Endodermal cell (in vitro differentiated cells): ENCODE data around the gene TRIM40. TPM values are rescaled to one million over a fixed set of nuclear protein-coding genes. Genes with fewer than 3 reads are reported as not detected.
"Not testable (repeated sequence)": the region's sequence is repeated elsewhere in the genome, so short reads cannot be mapped to it uniquely, and the experiment has no call there.

Source experiments
- DNase-seq: peaks from one replicate; pipeline ENCODE4 v3.0.0-alpha.2; 2017
- H3K27ac ChIP-seq: 2 replicates; pipeline ENCODE4 v1.5.1; 2013; ENCODE audit warnings: mild to moderate bottlenecking, low read depth, low read length, moderate library complexity
- H3K27me3 ChIP-seq: 2 replicates; pipeline ENCODE4 v1.6.1; 2013; ENCODE audit warnings: mild to moderate bottlenecking, low read length, moderate library complexity; ENCODE audit not compliant: insufficient read depth, control insufficient read depth, poor library complexity, severe bottlenecking
- H3K36me3 ChIP-seq: 2 replicates; pipeline ENCODE4 v1.7.0; 2013; ENCODE audit warnings: mild to moderate bottlenecking, low read length, moderate library complexity; ENCODE audit not compliant: control insufficient read depth, insufficient read depth
- H3K4me1 ChIP-seq: one replicate; pipeline ENCODE4 v1.7.0; 2013; ENCODE audit warnings: low read length; ENCODE audit not compliant: control insufficient read depth, insufficient read depth
- H3K4me3 ChIP-seq: 2 replicates; pipeline ENCODE4 v1.5.1; 2013; ENCODE audit warnings: mild to moderate bottlenecking, low read length, moderate library complexity
- H3K9ac ChIP-seq: 2 replicates; pipeline ENCODE4 v1.6.1; 2013; ENCODE audit warnings: mild to moderate bottlenecking, low read length, moderate library complexity; ENCODE audit not compliant: poor library complexity, severe bottlenecking; ENCODE audit errors: extremely low read depth
- H3K9me3 ChIP-seq: 2 replicates; pipeline ENCODE4 v1.6.1; 2013; ENCODE audit warnings: mild to moderate bottlenecking, low read length, moderate library complexity; ENCODE audit not compliant: control insufficient read depth
- H3K27ac Mint-ChIP-seq: 2 replicates; pipeline ENCODE4 v1.8.0; 2020; ENCODE audit warnings: mixed read lengths
- H3K27me3 Mint-ChIP-seq: 2 replicates; pipeline ENCODE4 v1.8.0; 2021; ENCODE audit warnings: mild to moderate bottlenecking, mixed read lengths; ENCODE audit not compliant: insufficient read depth
- H3K36me3 Mint-ChIP-seq: 2 replicates; pipeline ENCODE4 v1.8.0; 2020; ENCODE audit warnings: low read depth, mixed read lengths
- H3K4me1 Mint-ChIP-seq: 2 replicates; pipeline ENCODE4 v1.8.0; 2020; ENCODE audit warnings: mixed read lengths
- H3K4me3 Mint-ChIP-seq: 2 replicates; pipeline ENCODE4 v1.8.0; 2020; ENCODE audit warnings: mild to moderate bottlenecking, moderate library complexity, mixed read lengths
- H3K9me3 Mint-ChIP-seq: 2 replicates; pipeline ENCODE4 v1.8.0; 2020; ENCODE audit warnings: mild to moderate bottlenecking, mixed read lengths
- CTCF ChIP-seq: fragments of 200-600 bp; sonication (generic); conservative IDR thresholded peaks from 2 replicates; pipeline ENCODE4 v1.5.0; 2021; ENCODE audit warnings: antibody characterized with exemption, mild to moderate bottlenecking
- WGBS, 2 experiments: methylation state at CpG; one replicate each; pipeline versions ENCODE4 v1.1.5 to v1.1.7; 2013; ENCODE audit warnings: missing lambda C conversion rate in 2 of 2, mixed read lengths in 1 of 2; ENCODE audit not compliant: insufficient coverage in 1 of 2, insufficient read length in 1 of 2; 5-methylcytosine and 5-hydroxymethylcytosine counted together
- total RNA-seq, 2 donors: library from RNA; stranded (reverse); fragmentation: NEBNext Ultra II Directional in 1 of 2; extraction: Animal tissue kit (Norgen Biotek cat#: 25700) in 1 of 2; gene quantifications; 2 replicates in 1 of 2; 3 replicates in 1 of 2; pipeline ENCODE4 v1.2.1, GENCODE V29; 2021

Gene TRIM40
- total RNA-seq, 2 donors from 2014 or later: not detected

GRCh38 chr6:30116724-30117123, 19.2 kb upstream of the TRIM40 start:
- H3K4me3 ChIP-seq: no peak overlapping the region
- Mint-ChIP-seq H3K27ac (no peak overlapping the region), H3K9me3 (no peaks in the 10 kb centered on the region), H3K4me3 (no peak overlapping the region), H3K36me3 (no peaks in the 10 kb centered on the region), H3K4me1 (no peaks in the 10 kb centered on the region), H3K27me3 (peaks cover 47% of the 10 kb centered on the region)
- no peak overlapping the region for H3K9ac ChIP-seq
- H3K27me3 ChIP-seq: peaks cover 36% of the 10 kb centered on the region
- 84 to 93% methylated on average over 3 to 6 of the region's 6 CpGs for WGBS, 2 experiments
- no peaks in the 10 kb centered on the region for H3K4me1 ChIP-seq
- TF ChIP-seq CTCF: peak; percentile 56
- H3K36me3 ChIP-seq: no peaks in the 10 kb centered on the region
- H3K9me3 ChIP-seq: no peaks in the 10 kb centered on the region
- no peak overlapping the region for H3K27ac ChIP-seq
- DNase-seq: no peak

DNA sequence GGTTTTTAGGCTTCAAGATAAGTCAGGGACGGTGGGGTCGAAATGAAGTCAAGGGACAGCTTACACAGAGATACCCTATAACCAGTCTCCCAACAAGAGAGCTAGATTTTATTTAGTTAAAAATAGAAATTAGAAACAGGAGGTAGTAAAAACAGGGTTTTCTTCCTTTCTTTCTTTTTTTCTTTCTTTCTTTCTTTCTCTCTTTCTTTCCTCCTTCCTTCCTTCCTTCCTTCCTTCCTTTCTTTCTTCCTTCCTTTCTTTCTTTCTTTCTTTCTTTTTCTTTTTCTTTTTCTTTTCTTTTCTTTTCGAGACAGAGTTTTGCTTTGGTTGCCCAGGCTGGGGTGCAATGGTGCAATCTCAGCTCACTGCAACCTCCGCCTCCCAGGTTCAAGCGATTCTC, 17.2 kb upstream of the TRIM40 start:
- H3K27me3 ChIP-seq: peaks cover 28% of the 10 kb centered on the region
- H3K4me3 Mint-ChIP-seq, H3K4me1 Mint-ChIP-seq, H3K9ac ChIP-seq, H3K9me3 ChIP-seq, H3K36me3 ChIP-seq, H3K27ac Mint-ChIP-seq, H3K4me1 ChIP-seq, H3K36me3 Mint-ChIP-seq, H3K27ac ChIP-seq, H3K9me3 Mint-ChIP-seq, H3K4me3 ChIP-seq, DNase-seq: not testable (repeated sequence)
- 89 to 91% methylated on average over 2 to 5 of the region's 5 CpGs for WGBS, 2 experiments
- H3K27me3 Mint-ChIP-seq: peaks cover 37% of the 10 kb centered on the region

DNA sequence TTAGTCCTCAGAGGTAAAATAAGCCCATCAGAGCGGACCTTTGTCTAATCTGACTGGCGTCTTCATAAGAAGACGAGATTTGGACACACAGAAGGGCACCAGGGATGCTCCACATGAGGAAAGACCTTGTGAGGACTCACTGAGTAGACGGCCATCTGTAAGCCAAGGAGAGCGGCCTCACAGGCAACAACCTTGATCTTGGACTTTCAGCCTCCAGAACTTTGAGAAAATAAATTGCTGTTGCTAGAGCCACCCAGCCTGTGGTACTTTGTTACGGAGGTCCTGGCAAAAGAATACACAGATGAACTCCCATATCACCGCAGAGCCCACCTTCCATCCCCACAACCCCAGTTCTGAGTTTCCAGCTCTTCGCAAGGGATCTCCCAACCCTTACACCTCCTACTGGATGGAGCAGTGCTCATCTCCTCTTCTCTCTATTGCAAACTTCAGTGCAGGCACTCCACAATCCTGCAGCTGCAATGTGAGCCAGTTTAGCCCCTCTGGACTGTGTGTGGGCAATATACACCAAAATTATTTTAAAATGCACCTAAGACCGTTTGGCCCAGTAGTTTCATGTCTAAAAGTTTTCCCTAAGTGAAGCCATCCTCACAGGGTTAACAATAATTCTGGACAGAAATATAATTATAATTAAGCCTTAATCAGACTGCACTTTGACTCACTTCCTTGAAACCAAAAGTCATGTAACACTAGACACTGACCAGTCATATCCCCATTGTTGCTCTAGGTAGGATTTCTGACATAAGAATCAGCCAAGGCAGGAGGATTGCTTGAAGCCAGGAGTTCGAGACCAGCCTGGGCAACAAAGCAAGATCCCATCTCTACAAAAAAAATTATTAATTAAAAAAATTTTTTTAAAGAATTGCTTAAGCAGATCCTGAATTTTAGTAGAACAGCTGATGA, 14.2 kb upstream of the TRIM40 start:
- peaks cover 42% of the 10 kb centered on the region for H3K27me3 ChIP-seq

More for the DNA sequence above, 14.2 kb upstream of the TRIM40 start:
- peaks cover 44% of the 10 kb centered on the region for H3K27me3 Mint-ChIP-seq
- no peak overlapping the region for H3K27ac ChIP-seq
- H3K4me1 ChIP-seq: no peaks in the 10 kb centered on the region
- H3K4me3 Mint-ChIP-seq: no peak overlapping the region
- H3K4me3 ChIP-seq: no peak overlapping the region
- H3K36me3 ChIP-seq: no peaks in the 10 kb centered on the region
- no peak overlapping the region for H3K9ac ChIP-seq
- no peaks in the 10 kb centered on the region for H3K9me3 ChIP-seq
- no peaks in the 10 kb centered on the region for H3K36me3 Mint-ChIP-seq
- H3K4me1 Mint-ChIP-seq: no peaks in the 10 kb centered on the region
- no peaks in the 10 kb centered on the region for H3K9me3 Mint-ChIP-seq
- no peak for DNase-seq
- no peak overlapping the region for H3K27ac Mint-ChIP-seq
- WGBS, 2 experiments: 87 to 90% methylated on average over 9 of the region's 10 CpGs
- TF ChIP-seq CTCF: no peak
